NCI-H2196 (cell line): ENCODE measurements around the gene DIAPH3.

Experiments
- DNase-seq: peaks from one replicate; lab custom pipeline; 2025; ENCODE audit not compliant: unreplicated experiment; lab: John Stamatoyannopoulos, UW

DIAPH3 gene

DNA sequence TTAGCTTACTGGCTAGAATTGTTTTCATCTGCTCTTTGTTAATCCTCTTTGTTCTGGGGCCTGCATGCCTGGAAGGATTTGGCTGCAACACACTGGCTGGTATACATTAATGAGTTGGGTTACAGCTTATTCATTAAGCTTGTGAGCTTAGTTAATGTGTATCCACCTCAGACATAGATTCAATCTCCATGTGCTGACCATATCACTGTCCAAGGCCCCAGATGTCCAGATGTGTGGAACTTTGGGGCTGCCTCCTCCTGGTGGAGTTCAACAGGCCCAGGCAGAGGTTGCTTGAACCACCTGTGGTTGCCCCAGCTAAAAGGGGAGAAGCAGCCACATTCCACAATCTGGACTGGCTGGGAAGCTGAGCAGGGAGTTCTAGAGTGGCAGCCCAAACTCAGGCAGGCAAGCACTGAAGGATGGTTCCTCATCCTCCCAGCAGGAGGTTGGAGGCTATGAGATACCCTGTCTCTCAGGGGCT, 5.4 kb downstream of the DIAPH3 start:
- no peak for DNase-seq

DNA sequence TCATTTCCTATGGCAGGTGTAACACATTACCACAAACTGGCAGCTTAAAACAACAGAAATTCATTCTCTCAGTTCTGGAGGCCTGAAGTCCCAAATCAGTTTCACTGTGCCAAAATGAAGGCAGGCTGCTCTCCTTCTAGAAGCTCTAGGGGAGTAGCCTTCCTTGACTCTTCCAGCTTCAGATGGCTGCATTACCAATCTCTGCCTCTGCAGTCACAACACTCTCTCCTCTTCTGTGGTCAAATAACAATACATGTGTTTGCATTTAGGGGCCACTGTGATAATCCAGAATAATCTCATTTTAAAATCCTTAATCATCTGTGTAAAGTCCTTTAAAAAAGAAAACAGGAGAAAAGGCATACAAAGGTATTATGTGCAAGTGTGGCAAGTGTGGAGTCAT, 7.8 kb downstream of the DIAPH3 start:
- DNase-seq: no peak

DNA sequence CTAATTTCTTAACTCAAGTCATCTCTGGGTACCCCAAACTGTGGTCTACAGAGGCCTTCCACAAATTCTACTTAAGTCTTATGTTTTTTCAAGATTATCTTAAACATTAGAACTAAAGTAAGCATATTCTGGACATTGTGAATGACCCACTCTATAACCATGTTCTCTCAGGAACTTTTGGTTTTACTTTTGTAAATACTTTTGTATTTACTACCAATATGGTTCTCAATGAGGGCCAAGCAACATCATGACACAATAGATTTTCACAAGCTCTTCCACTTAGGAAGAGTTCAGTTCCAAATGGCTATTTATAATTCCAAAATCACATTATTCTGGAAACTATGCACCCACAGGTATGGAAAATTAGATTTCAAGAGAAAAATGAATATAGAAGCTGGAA, 10.8 kb downstream of the DIAPH3 start:
- no peak for DNase-seq

DNA sequence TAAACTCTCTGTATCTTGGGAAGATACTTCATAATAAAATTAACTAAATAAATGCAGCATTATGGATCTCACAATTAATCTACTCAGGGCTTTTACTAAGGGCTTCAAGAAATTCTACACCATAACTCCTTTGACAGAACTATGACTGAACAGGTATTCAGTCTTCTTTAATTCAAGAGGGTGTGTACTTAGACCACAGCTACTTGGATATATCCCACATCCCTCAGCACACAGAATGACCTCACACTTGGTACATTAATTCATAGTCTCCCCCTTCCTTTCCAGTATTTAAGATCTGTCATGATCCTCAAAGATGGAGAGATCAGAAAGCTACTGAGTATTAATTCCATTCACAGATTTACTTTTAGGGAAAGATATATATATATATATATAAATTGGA, 11.6 kb downstream of the DIAPH3 start:
- DNase-seq: no peak

DNA sequence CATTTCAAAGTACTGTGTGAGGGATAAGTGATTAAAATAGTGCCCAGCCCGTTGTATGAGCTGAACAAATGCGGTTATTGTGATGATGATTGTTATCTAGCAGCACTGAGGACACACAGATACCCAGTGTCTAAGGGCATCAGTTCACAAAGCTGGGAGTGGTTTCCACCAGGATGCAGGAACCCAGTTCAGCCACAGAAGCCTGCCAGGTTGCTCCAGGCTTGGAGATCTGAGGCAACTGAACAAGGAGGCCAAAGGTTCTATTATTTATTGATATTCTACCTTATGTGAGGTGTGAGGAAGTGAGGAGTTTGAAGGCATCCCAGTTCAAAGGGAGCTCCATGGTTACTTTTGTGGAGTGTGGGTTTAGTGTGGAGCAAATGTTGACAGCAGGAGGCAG, 13.2 kb downstream of the DIAPH3 start:
- DNase-seq: no peak

DNA sequence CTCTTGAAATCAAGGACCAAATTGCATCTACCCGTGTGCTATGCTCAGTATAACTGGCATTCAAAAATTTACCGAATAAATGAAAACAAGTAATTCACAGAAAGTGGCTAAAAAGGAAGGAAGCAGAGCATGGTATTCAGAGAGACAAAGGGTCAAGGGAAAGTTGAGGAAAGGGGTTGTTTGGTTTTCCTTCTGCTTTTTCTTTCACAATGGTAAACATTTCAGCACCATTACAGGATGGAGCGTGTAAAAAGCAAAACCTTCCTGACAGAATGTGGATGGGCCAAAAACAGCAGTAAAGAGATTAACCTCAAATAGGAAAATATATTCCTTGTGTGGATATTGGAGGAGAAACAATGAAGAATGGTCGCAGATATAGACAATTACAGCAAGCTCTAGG, 14.8 kb downstream of the DIAPH3 start:
- DNase-seq: no peak

DNA sequence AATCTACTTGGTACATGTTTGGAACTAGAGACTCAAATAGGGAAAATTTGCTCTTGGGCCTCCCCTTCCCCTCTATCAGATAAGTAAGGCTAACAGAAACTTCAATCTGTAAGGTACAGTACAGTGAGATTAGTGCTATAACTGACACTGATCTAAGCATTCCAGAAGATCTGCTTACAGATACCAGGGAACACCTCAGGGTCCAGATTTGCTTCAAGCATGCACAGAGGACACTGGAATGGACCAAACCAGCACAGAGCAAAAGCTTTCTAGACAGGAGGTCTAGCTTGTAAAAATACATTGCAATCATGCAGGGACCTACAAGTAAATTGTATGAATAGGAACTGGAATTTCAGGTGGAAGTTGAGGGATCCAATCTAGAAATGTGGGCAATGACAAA, 16.4 kb downstream of the DIAPH3 start:
- DNase-seq: no peak

DNA sequence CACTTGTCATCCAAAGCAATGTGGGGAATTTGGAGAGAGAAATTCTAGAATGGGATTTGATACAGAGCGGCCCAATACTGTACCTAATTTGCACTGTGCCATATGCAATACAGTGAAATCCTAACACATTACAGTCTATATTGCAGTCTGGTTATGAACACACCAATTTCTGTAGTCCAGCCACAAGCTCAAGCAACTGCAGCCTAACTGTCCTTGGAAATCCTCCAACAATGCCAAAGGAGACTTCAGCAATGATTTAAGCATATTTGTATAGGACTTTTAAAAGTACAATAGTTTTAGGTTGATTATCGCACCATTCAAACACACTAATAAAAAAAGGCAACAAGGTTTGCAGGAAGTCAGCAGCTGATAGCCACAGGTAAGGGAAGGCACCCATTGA, 17.3 kb downstream of the DIAPH3 start:
- DNase-seq: no peak

DNA sequence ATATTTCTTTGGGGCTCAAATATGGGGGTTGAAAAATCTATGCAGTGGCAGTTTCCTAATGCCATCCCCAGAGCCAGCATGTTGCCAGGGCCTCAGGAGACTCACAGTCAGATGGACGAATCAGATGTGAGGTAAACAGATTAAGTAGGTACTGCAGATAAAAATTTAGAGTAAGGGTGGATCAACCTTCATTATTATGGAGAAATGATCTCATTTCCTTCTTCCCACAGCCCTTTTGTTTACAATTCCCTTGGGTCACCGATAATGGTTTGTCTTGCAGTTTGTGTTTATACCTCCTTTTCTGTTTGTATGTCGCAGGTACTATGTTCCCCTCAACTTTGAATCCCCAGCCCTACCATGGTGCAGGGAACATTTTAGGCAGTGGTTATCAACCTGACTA, 20.0 kb downstream of the DIAPH3 start:
- no peak for DNase-seq

DNA sequence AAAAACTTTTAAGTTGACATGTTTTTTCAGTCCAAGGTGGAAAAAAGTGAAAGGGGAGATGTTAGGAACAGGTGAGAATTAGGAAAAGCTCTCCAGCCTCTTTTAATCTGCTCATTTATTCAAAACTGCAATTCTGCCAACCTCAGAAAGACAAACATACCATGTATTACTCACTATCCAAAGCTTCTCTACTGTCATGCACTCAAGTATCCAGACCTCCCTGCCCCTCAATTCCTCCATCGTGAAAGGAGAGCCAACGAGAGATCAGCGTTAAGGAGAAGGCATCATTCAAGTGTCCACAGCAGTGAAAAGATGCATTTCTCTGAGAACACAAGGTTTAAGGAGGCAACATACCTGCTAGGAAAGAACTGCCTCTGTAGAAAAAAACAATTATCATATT, 24.5 kb downstream of the DIAPH3 start:
- DNase-seq: no peak

DNA sequence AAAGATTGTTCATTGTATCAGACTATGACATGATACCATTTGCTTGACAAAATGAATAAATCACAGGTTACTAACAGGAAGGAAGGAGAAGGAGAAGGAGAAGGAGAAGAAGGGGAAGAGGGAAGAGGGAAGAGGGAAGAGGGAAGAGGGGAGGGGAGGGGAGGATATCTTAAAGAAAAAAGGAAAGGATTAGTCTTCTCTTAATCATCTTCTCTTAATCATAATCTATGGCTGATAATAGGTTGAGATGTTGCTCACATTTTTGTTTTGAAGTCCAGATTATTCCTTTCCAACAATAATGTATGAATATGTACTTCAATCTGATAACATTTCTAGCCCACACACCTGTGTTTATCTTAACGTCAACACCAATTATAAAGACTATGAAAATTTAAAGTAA, 25.1 kb downstream of the DIAPH3 start:
- DNase-seq: no peak

DNA sequence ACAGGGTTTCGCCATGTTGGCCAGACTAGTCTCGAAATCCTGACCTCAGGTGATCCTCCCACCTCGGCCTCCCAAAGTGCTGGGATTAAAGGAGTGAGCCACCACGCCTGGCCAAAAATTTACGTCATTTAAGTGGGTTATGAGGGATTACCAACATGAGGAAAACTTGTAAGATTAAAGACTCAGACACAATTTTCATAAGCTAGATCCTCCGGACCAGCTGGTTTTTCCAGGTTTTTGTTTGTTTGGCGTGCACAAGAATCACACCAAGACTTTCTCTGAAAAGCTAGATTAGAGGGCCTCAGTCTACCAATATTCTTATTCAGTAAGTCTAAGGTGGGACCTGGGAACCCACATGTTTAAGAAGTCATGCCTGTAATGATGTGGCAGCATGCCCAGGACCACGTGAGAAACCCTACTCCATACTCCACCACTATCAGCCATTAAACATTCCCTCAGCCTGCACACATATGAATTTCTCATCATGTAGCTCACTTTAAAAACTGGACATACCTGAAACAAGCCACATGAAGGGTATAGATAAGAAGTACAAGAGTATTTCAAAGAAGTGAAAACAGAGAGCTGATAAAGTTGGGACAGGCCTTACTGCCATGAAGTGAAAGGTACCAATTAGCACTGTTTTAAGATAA, 25.7 kb downstream of the DIAPH3 start:
- no peak for DNase-seq

DNA sequence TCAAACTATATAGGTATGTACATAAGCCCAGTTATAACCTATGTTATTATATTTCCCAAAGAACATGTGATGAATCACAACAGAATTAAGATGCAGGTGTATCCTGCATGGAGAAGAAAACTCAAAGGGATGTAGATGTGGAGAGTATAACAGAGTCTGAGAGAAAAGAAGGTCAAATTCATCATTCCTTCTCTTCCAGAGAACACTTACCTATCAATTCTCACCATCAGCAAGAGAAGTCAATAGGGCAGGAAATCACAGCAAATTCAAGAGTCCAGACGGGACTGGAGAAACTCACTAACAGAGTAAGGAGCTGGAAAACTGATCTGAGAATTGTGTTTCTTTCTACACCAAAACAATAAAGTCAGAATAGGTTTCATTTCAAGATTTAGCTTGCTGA, 28.4 kb downstream of the DIAPH3 start:
- DNase-seq: no peak

DNA sequence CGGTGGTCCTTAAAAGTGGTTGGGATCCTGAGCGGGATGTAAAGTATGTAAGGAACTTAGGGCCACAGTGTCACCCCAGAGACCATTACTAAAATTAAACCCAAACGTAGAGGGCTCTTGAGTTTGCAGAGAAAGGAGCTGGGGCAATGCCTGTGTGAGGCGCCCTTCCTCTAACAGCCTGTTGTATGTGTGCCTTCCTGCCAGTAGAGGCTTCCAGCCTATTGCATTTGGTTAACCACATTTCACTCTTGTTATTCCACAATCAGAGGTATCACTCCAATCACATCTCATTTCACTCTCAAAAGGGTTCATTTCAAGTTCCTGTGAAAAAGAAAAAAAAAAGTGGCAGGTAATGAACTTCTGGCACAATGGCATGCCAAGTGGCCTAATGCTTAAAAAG, 29.4 kb downstream of the DIAPH3 start:
- no peak for DNase-seq

DNA sequence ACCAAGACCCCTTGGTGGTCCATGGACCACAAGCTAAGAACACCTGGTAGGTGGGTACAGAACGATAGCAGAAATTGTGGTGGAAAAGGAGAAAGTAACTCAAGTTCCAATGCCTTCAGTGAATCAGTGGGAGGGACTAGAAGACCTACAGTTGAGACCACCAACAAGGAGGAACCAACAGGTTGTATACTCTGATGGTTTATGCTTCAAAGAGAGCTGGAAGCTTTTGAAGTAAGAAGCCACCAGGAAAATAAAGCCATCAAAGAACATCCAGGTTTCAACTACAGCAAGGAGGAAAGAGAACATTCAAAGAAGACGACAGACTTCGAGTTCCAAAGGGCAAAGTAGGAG, 42.4 kb downstream of the DIAPH3 start:
- no peak for DNase-seq

DNA sequence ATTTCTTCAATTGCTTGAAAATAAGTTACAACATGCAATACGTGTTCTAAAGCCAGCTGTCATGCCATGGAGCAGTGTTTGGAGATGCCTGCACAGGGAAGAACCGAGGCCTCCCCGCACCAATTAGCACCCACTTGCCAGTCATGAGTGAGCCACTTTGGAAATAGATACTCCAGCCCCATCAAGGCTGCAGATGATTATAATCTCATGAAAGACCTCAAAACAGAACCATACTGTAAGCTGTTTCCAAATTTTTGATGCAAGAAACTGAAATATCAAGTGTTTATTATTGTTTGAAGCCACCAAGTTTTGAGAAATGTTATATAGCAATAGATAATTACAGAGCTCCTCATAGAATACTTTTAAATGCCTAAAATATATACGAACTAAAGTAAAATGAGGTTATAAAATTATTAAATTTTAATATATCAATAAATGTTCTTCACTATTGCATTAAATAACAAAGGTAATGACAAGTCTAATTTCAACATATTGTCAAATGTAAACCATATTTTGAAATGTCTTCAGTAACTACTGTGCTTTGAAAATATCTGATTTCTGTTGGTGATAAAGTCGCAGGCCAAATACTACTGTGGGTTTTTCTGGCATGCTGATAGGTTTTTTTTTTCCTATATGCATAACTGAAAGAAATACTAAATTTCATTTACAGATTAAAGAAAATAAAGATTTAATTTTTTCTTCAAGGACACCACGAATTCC, 43.0 kb downstream of the DIAPH3 start:
- DNase-seq: no peak

DNA sequence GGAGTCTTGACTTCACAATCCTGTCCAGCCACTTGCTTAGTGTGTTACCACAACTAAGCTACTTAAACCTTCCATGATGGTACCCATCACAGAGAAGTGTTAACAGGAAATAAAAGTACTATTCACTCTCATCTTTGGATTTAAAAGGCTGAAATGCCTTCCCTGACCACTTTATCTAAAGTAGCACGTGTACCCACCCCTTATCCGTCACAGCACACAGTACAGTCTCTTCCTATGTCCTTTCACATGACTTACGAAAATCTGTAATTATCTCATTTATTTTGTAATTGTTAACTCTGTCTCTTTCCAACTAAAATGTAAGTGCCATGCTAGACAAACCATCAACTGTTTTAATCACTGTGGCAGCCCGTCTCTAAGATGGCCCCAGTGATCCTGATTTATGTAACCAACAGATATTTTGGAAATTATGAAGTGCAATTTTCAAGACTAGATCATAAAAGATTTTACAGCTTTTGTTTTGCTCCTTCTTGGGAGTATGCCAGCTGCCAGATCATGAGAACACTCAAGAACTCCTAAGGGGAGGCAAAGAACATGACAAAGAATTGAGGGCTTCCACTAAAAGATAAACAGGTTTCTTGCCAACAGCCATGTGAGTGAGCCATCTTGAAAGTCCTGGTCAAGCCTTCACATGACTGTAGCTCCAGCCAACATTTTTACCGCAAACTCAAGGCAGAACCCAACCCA, 44.9 kb downstream of the DIAPH3 start:
- no peak for DNase-seq

DNA sequence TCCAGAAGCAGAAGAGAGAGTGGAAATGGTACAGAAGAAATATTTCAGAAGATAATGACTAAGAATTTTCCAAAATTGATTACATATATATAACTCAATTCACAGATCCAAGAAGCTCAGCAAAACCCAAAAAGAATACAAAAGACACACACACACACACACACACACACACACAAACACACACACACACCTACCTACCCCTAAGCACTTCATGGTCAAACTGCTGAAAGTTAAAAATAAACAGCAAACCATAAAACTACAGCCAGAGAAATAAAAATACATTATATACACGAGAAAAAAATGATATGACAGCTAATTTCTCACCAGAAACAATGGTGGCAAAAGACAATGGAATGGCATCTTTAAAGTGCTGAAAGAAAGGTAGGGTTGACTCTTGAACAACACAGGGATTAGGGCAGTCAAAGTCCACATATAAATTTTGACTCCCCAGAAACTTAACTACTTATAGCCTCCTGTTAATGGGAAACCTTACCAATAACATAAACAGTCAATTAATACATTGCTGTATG, 49.2 kb downstream of the DIAPH3 start:
- DNase-seq: no peak

DNA sequence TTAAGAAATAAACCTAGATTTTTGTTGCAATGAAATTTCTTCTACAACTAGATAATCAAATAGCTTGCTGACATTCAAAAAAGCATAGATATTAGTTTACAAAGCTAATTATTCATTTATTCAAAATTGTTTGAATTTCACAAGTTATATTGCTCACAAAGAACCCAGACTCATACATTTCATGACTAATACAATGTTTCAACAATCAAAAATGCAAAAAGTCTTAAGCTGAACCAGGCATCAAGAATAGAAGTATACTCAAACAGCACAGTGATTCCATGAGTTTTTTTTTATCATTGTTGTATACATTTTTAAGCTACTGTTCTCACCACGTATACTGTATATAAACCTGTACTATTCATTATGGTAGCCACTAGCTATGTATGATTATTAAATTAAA, 51.0 kb downstream of the DIAPH3 start:
- DNase-seq: no peak

DNA sequence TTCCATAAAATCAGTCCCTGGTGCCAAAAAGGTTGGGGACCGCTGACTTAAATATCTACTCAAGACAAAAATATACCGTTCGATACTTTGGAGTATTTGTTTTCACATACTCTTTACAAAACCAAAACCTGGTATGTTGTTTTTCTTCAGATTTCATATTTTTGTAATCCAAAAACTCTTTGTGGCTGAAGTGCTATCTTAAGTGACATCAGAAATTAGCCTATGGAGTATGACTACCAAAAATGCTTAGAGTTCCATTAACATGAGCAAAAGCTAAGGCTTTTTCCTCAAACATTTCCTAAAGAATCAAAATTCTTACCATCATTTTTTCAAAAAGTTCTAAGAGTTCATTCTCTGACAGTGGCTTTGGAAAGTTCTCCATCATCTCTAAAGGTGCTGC, 52.0 kb downstream of the DIAPH3 start:
- DNase-seq: no peak

DNA sequence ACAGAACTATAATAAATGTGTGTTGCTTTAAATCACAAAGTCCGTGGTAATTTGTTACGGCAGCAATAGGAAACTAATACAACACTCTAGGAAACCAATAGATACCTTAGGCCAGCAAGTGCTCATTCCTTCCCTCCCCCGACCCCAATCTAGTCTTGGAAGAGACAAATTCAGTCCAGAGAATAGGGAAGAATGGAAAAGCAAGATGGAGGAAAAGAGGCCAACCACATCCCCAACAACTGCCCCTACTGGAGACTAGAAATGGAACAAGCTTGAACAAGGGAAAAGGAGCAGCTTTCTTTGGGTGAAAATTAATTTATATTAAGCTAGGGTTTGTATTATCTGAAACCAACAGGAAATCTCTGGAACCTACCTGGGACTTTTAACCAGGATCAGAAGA, 54.4 kb downstream of the DIAPH3 start:
- no peak for DNase-seq

DNA sequence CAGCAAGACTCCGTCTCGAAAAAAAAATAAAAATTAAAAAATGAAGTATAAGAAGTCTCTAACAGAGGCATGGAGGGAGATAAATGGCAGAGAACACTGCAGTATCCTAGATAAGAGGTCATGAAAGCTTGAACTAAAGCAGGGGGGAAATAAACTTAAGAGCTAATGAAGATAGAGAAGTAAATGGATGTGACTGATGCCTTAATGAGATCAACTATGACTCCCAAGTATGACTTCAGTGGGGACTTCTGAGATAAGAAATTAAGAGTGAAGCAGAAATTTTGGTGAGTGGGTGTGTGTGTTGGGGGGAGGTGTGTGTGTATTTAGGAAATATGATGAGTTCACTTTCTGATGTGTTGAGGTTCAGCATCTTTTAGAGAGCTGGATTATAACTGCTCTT, 55.1 kb downstream of the DIAPH3 start:
- DNase-seq: no peak
